Measurements from ENCODE around the gene RAB3A. TPM values are rescaled to one million over a fixed set of nuclear protein-coding genes. Genes with fewer than 3 reads are reported as not detected.

The RAB3A gene
- total RNA-seq, 1 experiment from 2014 or later = 10.6 TPM

DNA sequence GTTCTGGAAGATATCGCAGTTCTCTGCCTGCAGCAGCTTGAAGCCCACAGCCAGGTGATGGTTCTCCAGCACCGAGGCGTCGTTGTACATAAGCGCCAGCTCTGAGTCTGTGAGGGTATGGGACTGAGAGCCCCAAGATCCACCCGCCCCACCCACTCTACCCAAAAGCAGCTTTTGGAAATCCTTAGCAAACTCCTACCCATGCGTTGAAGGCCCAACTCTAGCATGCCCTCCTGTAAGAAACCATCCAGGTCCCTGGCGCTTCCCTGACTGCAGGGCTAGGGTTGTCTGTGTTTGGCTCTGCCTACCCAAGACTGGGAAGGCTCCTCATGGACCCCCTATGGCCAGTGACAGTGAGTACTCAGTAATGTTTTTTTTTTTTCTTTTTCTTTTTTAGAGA, 12.9 kb upstream of the RAB3A start:
- POLR2A ChIA-PET = interaction anchor here (0.5 kb wide), 1 partner anchor 30 kb away, joined by 3 read pairs; no protein-coding TSS in a partner anchor
- no peak overlapping the region for H3K4me3 ChIP-seq (replicated peaks in 1 of 2; ENCODE audit: low read depth in 1 of 2, low read length in 2 of 2)
- DNase-seq (ENCODE audit: low read depth, low spot score) (no peak), ATAC-seq (no peak)
- TF ChIP-seq JUND (IDR thresholded peaks at IDR 0.05) (no peak), POLR2A (IDR thresholded peaks at IDR 0.05; ENCODE audit: borderline replicate concordance, extremely low read depth, insufficient read depth, insufficient read length) (no peak), POLR2AphosphoS5 (IDR thresholded peaks at IDR 0.05; ENCODE audit: low read depth, low read length) (no peak), ELF1 (IDR thresholded peaks at IDR 0.05; ENCODE audit: borderline replicate concordance, low read depth) (no peak), TCF7L2 (IDR thresholded peaks at IDR 0.05; ENCODE audit: borderline replicate concordance, extremely low read depth, insufficient read depth, insufficient read length) (no peak), YY1 (IDR thresholded peaks at IDR 0.05; ENCODE audit: extremely low read depth, insufficient replicate concordance, low read depth, low read length) (no peak), CEBPB (IDR thresholded peaks at IDR 0.05; ENCODE audit: low read depth) (no peak)
- TF ChIP-seq, protein P1, sequence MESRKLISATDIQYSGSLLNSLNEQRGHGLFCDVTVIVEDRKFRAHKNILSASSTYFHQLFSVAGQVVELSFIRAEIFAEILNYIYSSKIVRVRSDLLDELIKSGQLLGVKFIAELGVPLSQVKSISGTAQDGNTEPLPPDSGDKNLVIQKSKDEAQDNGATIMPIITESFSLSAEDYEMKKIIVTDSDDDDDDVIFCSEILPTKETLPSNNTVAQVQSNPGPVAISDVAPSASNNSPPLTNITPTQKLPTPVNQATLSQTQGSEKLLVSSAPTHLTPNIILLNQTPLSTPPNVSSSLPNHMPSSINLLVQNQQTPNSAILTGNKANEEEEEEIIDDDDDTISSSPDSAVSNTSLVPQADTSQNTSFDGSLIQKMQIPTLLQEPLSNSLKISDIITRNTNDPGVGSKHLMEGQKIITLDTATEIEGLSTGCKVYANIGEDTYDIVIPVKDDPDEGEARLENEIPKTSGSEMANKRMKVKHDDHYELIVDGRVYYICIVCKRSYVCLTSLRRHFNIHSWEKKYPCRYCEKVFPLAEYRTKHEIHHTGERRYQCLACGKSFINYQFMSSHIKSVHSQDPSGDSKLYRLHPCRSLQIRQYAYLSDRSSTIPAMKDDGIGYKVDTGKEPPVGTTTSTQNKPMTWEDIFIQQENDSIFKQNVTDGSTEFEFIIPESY (IDR thresholded peaks at IDR 0.05; ENCODE audit: extremely low read depth, insufficient replicate concordance, low read length) = no peak
- TF ChIP-seq, protein P2, sequence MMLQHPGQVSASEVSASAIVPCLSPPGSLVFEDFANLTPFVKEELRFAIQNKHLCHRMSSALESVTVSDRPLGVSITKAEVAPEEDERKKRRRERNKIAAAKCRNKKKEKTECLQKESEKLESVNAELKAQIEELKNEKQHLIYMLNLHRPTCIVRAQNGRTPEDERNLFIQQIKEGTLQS (IDR thresholded peaks at IDR 0.05) = no peak
- H3K27me3 ChIP-seq (ENCODE audit: insufficient read depth, low read length) = no peaks in the 10 kb centered on the region
- peaks cover 11 to 28% of the 10 kb centered on the region in 2 experiments for H3K4me1 ChIP-seq (ENCODE audit: control insufficient read depth in 1 of 2, insufficient read depth in 2 of 2, low read length in 2 of 2)
- H3K27ac ChIP-seq (ENCODE audit: low read depth, low read length) = no peak overlapping the region
- no peaks in the 10 kb centered on the region for H3K36me3 ChIP-seq (ENCODE audit: control insufficient read depth in 1 of 2, insufficient read depth in 2 of 2, low read length in 2 of 2)
- no TSS peak for BruUV-seq (replicated peaks)
- no peak overlapping the region for H2AFZ ChIP-seq (ENCODE audit: low read depth, low read length, poor library complexity, severe bottlenecking)
- no peaks in the 10 kb centered on the region for H3K9me2 ChIP-seq (ENCODE audit: insufficient read depth)
- no peak overlapping the region for H3K4me2 ChIP-seq (ENCODE audit: low read length)
- RAD21 ChIA-PET (ENCODE audit: low non-redundant PET in 1 of 2, low total read pairs in 2 of 2, uncharacterized antibody in 2 of 2, unreplicated experiment in 2 of 2) = interaction anchor here in 1 of 2 experiments (0.7 kb wide), 1 partner anchor 36 kb away, joined by 4 read pairs; no protein-coding TSS in a partner anchor
- no peaks in the 10 kb centered on the region for H3K9me3 ChIP-seq (ENCODE audit: control insufficient read depth in 1 of 2, insufficient read depth in 1 of 2, low read depth in 1 of 2, low read length in 2 of 2)
- H3K9ac ChIP-seq (ENCODE audit: low read length) = no peak overlapping the region
- CTCF ChIA-PET = no interaction called here
- no peaks in the 10 kb centered on the region for H3K79me2 ChIP-seq (ENCODE audit: insufficient read depth, low read length)
- no peaks in the 10 kb centered on the region for H4K20me1 ChIP-seq (ENCODE audit: insufficient read depth)
- intact Hi-C loops (cut with micrococcal nuclease) = no loop called here
